Progenitor cell of endocrine pancreas (in vitro differentiated cells): Measurements from ENCODE around the gene CCKAR. TPM values are rescaled to one million over a fixed set of nuclear protein-coding genes. Genes with fewer than 3 reads are reported as not detected.

Experiments
- DNase-seq: peaks from one replicate; pipeline ENCODE4 v3.0.0; 2021; ENCODE audit warnings: low spot score; ENCODE audit not compliant: unreplicated experiment
- H3K27ac Mint-ChIP-seq: 2 replicates; pipeline ENCODE4 v1.8.0; 2021; ENCODE audit warnings: mild to moderate bottlenecking, moderate library complexity, mixed read lengths
- H3K27me3 Mint-ChIP-seq: 2 replicates; pipeline ENCODE4 v1.8.0; 2021; ENCODE audit warnings: mixed read lengths
- H3K36me3 Mint-ChIP-seq: 2 replicates; pipeline ENCODE4 v1.8.0; 2022; ENCODE audit warnings: mixed read lengths; ENCODE audit not compliant: insufficient read depth
- H3K4me1 Mint-ChIP-seq: 2 replicates; pipeline ENCODE4 v1.8.0; 2021; ENCODE audit warnings: low read depth, mixed read lengths
- H3K4me3 Mint-ChIP-seq: 2 replicates; pipeline ENCODE4 v1.8.0; 2021; ENCODE audit warnings: low read depth, mild to moderate bottlenecking, moderate library complexity, mixed read lengths
- H3K9me3 Mint-ChIP-seq: 2 replicates; pipeline ENCODE4 v1.8.0; 2021; ENCODE audit warnings: low read depth, mixed read lengths
- CTCF ChIP-seq: fragments of 200-600 bp; sonication (generic); IDR thresholded peaks from one replicate; pipeline ENCODE4 v1.5.0; 2021; ENCODE audit warnings: antibody characterized with exemption, mild to moderate bottlenecking; ENCODE audit not compliant: unreplicated experiment
- total RNA-seq: library from RNA; stranded (reverse); gene quantifications from 2 replicates; pipeline ENCODE4 v1.2.1, GENCODE V29; 2021

The CCKAR gene
- total RNA-seq, 1 donor from 2014 or later: 2.4 TPM

GRCh38 chr4:26464420-26465095 lies 25.7 kb downstream of the CCKAR start:
- Mint-ChIP-seq H3K4me3 (no peak overlapping the region), H3K9me3 (peaks cover 2% of the 10 kb centered on the region), H3K27me3 (peaks cover 19% of the 10 kb centered on the region), H3K27ac (no peak overlapping the region), H3K4me1 (peaks cover 1% of the 10 kb centered on the region), H3K36me3 (peaks cover 1% of the 10 kb centered on the region)
- no peak for DNase-seq
- TF ChIP-seq CTCF: no peak

GRCh38 chr4:26463386-26463785 lies 26.9 kb downstream of the CCKAR start:
- TF ChIP-seq CTCF: no peak
- Mint-ChIP-seq H3K27me3 (peaks cover 12% of the 10 kb centered on the region), H3K9me3 (peaks cover 2% of the 10 kb centered on the region), H3K36me3 (peaks cover 1% of the 10 kb centered on the region), H3K4me1 (peaks cover 8% of the 10 kb centered on the region), H3K27ac (no peak overlapping the region), H3K4me3 (no peak overlapping the region)
- DNase-seq: no peak

- TF ChIP-seq CTCF: no peak
- H3K4me3 Mint-ChIP-seq: no peak overlapping the region
- H3K27ac Mint-ChIP-seq: no peak overlapping the region
- peaks cover 8% of the 10 kb centered on the region for H3K27me3 Mint-ChIP-seq
- peaks cover 11% of the 10 kb centered on the region for H3K4me1 Mint-ChIP-seq
- H3K9me3 Mint-ChIP-seq: peaks cover 2% of the 10 kb centered on the region
- no peak for DNase-seq
- H3K36me3 Mint-ChIP-seq: peaks cover 1% of the 10 kb centered on the region
Measured at GRCh38 chr4:26462874-26463273, 27.4 kb downstream of the CCKAR start.

- DNase-seq: no peak
Measured at GRCh38 chr4:26459756-26460530, 30.3 kb downstream of the CCKAR start.

More at GRCh38 chr4:26459756-26460530, 30.3 kb downstream of the CCKAR start:
- no peak for TF ChIP-seq CTCF
- H3K36me3 Mint-ChIP-seq: peaks cover 1% of the 10 kb centered on the region
- peaks cover 2% of the 10 kb centered on the region for H3K27me3 Mint-ChIP-seq
- H3K9me3 Mint-ChIP-seq: peaks cover 6% of the 10 kb centered on the region
- H3K27ac Mint-ChIP-seq: no peak overlapping the region
- H3K4me3 Mint-ChIP-seq: no peak overlapping the region
- H3K4me1 Mint-ChIP-seq: peaks cover 14% of the 10 kb centered on the region
